Central memory CD8-positive, alpha-beta T cell (primary cell): Measurements from ENCODE around the gene TMEM252.

Experiments
- ATAC-seq: fragments of 150-1000 bp; cut with Tn5 transposase; replicated peaks from 2 replicates; pipeline ENCODE4 v1.10.0; 2022; ENCODE audit warnings: mild to moderate bottlenecking, moderate FRiP score, moderate number of reproducible peaks; ENCODE audit not compliant: poor library complexity, severe bottlenecking; ENCODE audit errors: extremely low read depth
- DNase-seq, 2 donors: peaks; one replicate each; pipeline ENCODE4 v3.0.0; 2021; ENCODE audit warnings: low spot score in 2 of 2
- H3K27ac Mint-ChIP-seq: one replicate; pipeline ENCODE4 v1.8.0; 2022; ENCODE audit warnings: low read depth, mild to moderate bottlenecking, moderate library complexity, mixed read lengths
- H3K27me3 Mint-ChIP-seq: one replicate; pipeline ENCODE4 v1.8.0; 2022; ENCODE audit warnings: mixed read lengths
- H3K36me3 Mint-ChIP-seq: one replicate; pipeline ENCODE4 v1.8.0; 2022; ENCODE audit warnings: mild to moderate bottlenecking, moderate library complexity, mixed read lengths; ENCODE audit not compliant: insufficient read depth
- H3K4me1 Mint-ChIP-seq: one replicate; pipeline ENCODE4 v1.8.0; 2022; ENCODE audit warnings: mixed read lengths
- H3K4me3 Mint-ChIP-seq: one replicate; pipeline ENCODE4 v1.8.0; 2022; ENCODE audit warnings: mild to moderate bottlenecking, moderate library complexity, mixed read lengths
- H3K9me3 Mint-ChIP-seq: one replicate; pipeline ENCODE4 v1.8.0; 2022; ENCODE audit warnings: mixed read lengths

Gene TMEM252

GRCh38 chr9:68505681-68506409, 34.8 kb downstream of the TMEM252 start:
- Mint-ChIP-seq H3K4me1 (no peaks in the 10 kb centered on the region), H3K4me3 (no peak overlapping the region), H3K27ac (no peak overlapping the region), H3K27me3 (no peaks in the 10 kb centered on the region), H3K36me3 (peaks cover 2% of the 10 kb centered on the region), H3K9me3 (no peaks in the 10 kb centered on the region)
- DNase-seq (no peak), ATAC-seq (no peak)

- H3K27me3 Mint-ChIP-seq = peaks cover 26% of the 10 kb centered on the region
- DNase-seq = no peak
- H3K9me3 Mint-ChIP-seq = no peaks in the 10 kb centered on the region
- no peaks in the 10 kb centered on the region for H3K36me3 Mint-ChIP-seq
- no peaks in the 10 kb centered on the region for H3K4me1 Mint-ChIP-seq
- H3K27ac Mint-ChIP-seq = no peak overlapping the region
- no peak overlapping the region for H3K4me3 Mint-ChIP-seq
- ATAC-seq = no peak
Observed at GRCh38 chr9:68502279-68502678, 38.4 kb downstream of the TMEM252 start.

DNA sequence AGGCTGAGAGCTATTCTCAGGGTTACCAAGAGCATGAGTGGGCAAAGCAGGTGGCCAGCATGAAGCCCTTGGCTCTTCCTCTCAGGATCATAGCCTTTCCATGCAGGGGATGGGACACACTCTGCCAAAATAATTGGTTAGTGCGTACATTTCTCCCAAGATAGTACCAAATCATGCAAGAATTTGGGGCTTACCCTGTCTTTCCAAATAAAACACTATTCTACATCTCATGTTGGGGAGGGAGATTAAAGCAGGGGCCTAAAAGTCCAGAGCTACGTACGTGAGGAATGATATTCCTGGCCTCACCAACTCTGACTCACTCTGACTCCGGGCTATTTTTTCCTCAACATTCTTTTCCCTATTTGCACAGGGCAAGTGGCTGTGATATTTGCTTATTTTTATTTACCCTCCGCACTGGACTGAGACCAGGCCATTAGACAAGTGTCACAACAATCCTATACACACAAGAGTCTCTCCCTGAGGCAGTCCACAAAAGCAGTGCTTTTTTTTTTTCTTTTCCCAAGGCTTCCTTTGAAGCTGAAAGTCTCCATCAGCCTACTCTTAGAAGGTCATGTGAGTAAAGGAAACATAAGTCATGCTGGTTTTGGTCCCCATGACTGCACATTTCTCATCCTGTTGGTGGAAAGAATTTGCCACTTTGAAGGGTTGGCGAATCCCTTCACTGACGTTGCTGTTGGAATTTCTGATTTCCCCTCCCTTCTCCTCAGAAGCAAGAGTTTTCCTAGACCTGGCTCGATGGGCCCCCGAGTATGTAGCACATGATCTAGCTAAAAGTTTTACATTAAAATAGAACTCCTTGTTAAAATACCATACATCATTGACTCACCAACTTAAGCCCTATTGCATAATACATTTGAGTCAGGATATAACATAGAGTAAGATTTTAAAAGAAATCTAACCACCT, 40.0 kb downstream of the TMEM252 start:
- no peaks in the 10 kb centered on the region for H3K4me1 Mint-ChIP-seq
- no peak for ATAC-seq
- DNase-seq = no peak
- H3K9me3 Mint-ChIP-seq = no peaks in the 10 kb centered on the region
- peaks cover 28% of the 10 kb centered on the region for H3K27me3 Mint-ChIP-seq
- no peaks in the 10 kb centered on the region for H3K36me3 Mint-ChIP-seq
- H3K4me3 Mint-ChIP-seq = no peak overlapping the region
- no peak overlapping the region for H3K27ac Mint-ChIP-seq

GRCh38 chr9:68498816-68499215, 41.9 kb downstream of the TMEM252 start:
- ATAC-seq = no peak
- no peak overlapping the region for H3K4me3 Mint-ChIP-seq
- no peak overlapping the region for H3K27ac Mint-ChIP-seq
- no peaks in the 10 kb centered on the region for H3K4me1 Mint-ChIP-seq
- DNase-seq = no peak
- H3K9me3 Mint-ChIP-seq = no peaks in the 10 kb centered on the region
- H3K36me3 Mint-ChIP-seq = no peaks in the 10 kb centered on the region
- H3K27me3 Mint-ChIP-seq = peaks cover 45% of the 10 kb centered on the region

- H3K27ac Mint-ChIP-seq = no peak overlapping the region
Observed at GRCh38 chr9:68497629-68498028, 43.1 kb downstream of the TMEM252 start.

DNA sequence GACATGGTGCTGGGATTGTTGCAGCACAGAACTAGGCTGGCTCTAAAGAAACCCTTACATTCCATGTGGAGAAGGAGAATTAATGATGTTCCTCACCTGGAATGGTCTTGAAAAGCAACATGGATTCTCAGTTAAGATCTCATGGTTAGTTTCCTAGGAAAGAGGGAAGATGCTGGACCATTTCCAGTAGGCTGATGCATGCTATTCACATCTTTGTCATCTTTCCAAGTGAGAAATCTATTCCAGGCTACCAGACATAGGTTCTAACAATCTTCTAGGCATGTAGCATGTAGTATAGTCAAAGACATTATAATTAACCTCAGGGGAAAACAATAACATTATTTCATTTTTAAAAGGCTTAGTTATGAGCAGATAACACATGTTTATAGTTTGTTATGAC, 44.3 kb downstream of the TMEM252 start:
- ATAC-seq (no peak), DNase-seq (no peak)
- no peak overlapping the region for H3K4me3 Mint-ChIP-seq
- no peaks in the 10 kb centered on the region for H3K9me3 Mint-ChIP-seq
- H3K4me1 Mint-ChIP-seq = no peaks in the 10 kb centered on the region
- H3K36me3 Mint-ChIP-seq = no peaks in the 10 kb centered on the region
- H3K27me3 Mint-ChIP-seq = peaks cover 69% of the 10 kb centered on the region
- no peak overlapping the region for H3K27ac Mint-ChIP-seq

More at GRCh38 chr9:68497629-68498028, 43.1 kb downstream of the TMEM252 start:
- Mint-ChIP-seq H3K4me3 (no peak overlapping the region), H3K27me3 (peaks cover 57% of the 10 kb centered on the region), H3K4me1 (no peaks in the 10 kb centered on the region), H3K36me3 (no peaks in the 10 kb centered on the region), H3K9me3 (no peaks in the 10 kb centered on the region)
- ATAC-seq (no peak), DNase-seq (no peak)

DNA sequence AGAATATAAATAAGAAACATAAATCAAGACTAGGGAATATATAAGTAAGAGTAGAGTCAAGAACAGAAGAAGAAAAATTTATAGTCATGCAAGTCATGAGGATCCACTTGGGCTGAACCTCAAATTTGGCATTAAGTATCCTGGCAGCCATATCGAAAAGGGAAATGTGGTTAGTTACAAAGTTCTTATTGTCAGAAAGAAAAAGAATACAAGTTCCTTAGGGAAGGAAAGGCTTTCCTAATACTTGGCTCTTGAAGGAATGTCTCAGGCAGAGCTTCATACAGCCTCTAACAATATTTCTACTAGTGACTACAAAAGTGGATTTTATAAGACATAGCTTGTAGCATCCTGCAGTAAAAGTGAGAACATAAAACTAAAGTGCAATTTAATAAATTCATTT, 45.4 kb downstream of the TMEM252 start:
- Mint-ChIP-seq H3K4me3 (no peak overlapping the region), H3K36me3 (no peaks in the 10 kb centered on the region), H3K4me1 (no peaks in the 10 kb centered on the region), H3K27me3 (peaks cover 68% of the 10 kb centered on the region), H3K9me3 (no peaks in the 10 kb centered on the region), H3K27ac (no peak overlapping the region)
- ATAC-seq (no peak), DNase-seq (no peak)

DNA sequence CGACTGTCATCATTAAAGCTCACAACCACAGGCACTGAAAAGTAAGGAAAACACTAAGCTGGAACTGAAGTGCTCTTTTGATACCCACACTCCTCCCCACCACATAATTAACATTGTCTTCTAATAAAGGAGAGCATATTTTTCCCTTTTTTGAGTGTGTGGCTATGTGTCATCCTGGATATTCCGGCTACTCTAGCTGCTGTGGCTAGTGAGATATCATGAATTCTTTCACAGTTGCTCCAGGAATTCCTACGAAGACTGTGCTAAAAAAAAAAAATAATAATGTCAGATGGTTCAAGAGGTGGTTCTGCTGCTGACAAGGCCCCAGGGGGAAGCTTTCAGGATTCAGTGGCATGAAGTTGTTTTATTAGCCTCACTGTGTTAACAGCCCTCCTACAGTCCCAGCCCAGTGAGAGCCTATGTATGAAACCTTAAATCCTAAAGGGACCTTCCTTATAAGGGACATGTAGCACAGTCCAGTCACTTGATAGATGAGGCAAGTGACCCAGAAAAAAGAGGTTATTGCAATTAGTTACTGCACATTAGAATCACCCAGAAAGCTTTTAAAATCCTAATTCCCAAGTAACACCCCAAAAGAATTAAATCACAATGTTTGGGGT, 46.6 kb downstream of the TMEM252 start:
- H3K36me3 Mint-ChIP-seq = no peaks in the 10 kb centered on the region
- ATAC-seq = no peak
- H3K4me3 Mint-ChIP-seq = no peak overlapping the region

DNA sequence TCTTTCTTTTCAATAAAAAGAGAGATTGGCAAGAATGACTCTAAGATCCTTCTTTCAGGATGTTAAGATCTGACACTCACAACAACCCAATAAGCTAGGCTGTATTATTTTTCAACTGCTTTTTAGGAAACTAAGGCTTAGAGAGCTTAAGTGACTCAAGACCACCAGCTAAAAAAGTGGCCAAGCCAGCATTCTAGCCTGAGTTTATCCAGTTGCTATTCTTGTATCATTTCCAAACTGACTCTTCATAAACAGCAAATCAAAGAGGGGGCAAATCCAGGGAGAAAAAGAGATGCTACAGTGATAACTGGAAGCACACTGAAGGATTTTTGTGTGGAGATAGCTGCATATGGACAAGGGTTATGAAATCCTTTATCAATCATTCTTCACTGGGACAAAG, 47.1 kb downstream of the TMEM252 start:
- H3K4me3 Mint-ChIP-seq = no peak overlapping the region
- H3K36me3 Mint-ChIP-seq = no peaks in the 10 kb centered on the region
- no peak overlapping the region for H3K27ac Mint-ChIP-seq
- no peaks in the 10 kb centered on the region for H3K9me3 Mint-ChIP-seq
- no peak for ATAC-seq
- no peaks in the 10 kb centered on the region for H3K4me1 Mint-ChIP-seq
- H3K27me3 Mint-ChIP-seq = peaks cover 62% of the 10 kb centered on the region
- no peak for DNase-seq

More for the DNA sequence above, 46.6 kb downstream of the TMEM252 start:
- Mint-ChIP-seq H3K27me3 (peaks cover 63% of the 10 kb centered on the region), H3K27ac (no peak overlapping the region), H3K4me1 (no peaks in the 10 kb centered on the region), H3K9me3 (no peaks in the 10 kb centered on the region)
- DNase-seq = no peak

- ATAC-seq (no peak), DNase-seq (no peak)
- H3K4me1 Mint-ChIP-seq = no peaks in the 10 kb centered on the region
- H3K4me3 Mint-ChIP-seq = no peak overlapping the region
- peaks cover 60% of the 10 kb centered on the region for H3K27me3 Mint-ChIP-seq
- no peaks in the 10 kb centered on the region for H3K9me3 Mint-ChIP-seq
- no peaks in the 10 kb centered on the region for H3K36me3 Mint-ChIP-seq
- H3K27ac Mint-ChIP-seq = no peak overlapping the region
Observed at GRCh38 chr9:68492806-68493205, 47.9 kb downstream of the TMEM252 start.

DNA sequence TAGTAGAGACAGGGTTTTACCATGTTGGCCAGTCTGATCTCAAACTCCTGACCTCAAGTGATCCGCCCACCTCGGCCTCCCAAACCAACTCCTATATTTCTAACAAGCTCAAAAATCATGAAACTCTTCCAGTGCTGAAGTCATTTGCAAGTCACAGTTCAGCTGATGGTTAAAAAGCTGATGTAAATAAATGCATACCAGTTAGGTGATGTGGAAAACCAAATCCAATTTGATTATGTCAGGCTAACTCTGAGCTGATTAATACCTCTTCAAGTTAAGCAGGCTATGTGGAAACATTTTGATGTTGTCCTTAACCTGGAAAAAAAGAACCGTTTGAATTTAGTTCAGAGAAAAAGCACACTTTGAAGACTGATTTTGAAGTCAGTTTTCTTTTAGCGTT, 51.0 kb downstream of the TMEM252 start:
- H3K9me3 Mint-ChIP-seq = peaks cover 5% of the 10 kb centered on the region
- H3K27ac Mint-ChIP-seq = no peak overlapping the region
- no peaks in the 10 kb centered on the region for H3K36me3 Mint-ChIP-seq
- DNase-seq (no peak), ATAC-seq (no peak)
- no peaks in the 10 kb centered on the region for H3K4me1 Mint-ChIP-seq
- peaks cover 57% of the 10 kb centered on the region for H3K27me3 Mint-ChIP-seq
- H3K4me3 Mint-ChIP-seq = no peak overlapping the region

DNA sequence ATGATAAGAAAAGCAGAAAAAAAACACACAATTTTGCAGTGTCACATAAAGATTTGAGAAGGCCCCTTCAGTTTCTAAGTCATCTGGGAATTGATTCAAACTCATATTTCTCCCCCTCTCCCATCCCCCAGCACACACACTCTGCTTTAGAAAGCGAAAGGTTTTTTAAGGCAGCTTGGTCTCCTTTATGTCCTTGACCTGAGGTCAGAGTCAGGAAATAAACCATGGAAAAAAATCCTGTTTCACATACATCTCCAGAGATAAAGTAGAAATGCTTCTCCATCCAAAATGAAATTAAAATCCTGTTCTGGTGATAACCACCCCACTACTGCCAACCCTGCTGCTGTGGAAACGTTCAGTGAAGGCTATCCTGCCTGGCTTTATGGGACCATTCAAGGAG, 52.6 kb downstream of the TMEM252 start:
- Mint-ChIP-seq H3K4me3 (no peak overlapping the region), H3K27me3 (peaks cover 49% of the 10 kb centered on the region), H3K36me3 (no peaks in the 10 kb centered on the region), H3K9me3 (peaks cover 5% of the 10 kb centered on the region), H3K27ac (no peak overlapping the region), H3K4me1 (no peaks in the 10 kb centered on the region)
- ATAC-seq = no peak
- no peak for DNase-seq
